Fibroblast of the aortic adventitia (primary cell): ENCODE measurements around the gene CPT1B. TPM values are rescaled to one million over a fixed set of nuclear protein-coding genes. Genes with fewer than 3 reads are reported as not detected.

Experiments used
- DNase-seq: peaks from one replicate; pipeline ENCODE4 v3.0.0-alpha.2; 2010; ENCODE audit warnings: low read depth
- H3K4me3 ChIP-seq: 2 replicates; pipeline ENCODE4 v1.5.1; 2011; ENCODE audit warnings: low read depth, mild to moderate bottlenecking, control low read depth, low read length, moderate library complexity
- CTCF ChIP-seq: IDR thresholded peaks from 2 replicates; pipeline ENCODE4 v1.5.1; 2011; ENCODE audit warnings: mild to moderate bottlenecking, low read length, control low read depth, inconsistent platforms; ENCODE audit not compliant: insufficient read depth
- total RNA-seq: library from RNA; depleted of rRNA; stranded (reverse); fragments of >200 nt; gene quantifications from 2 replicates; pipeline ENCODE4 v1.2.3, GENCODE V29; 2012; ENCODE audit warnings: low replicate concordance

CPT1B gene
- total RNA-seq, 1 donor, result 1.1 TPM

- no peak for DNase-seq
- no peak for TF ChIP-seq CTCF
- no peak overlapping the region for H3K4me3 ChIP-seq
Observed at GRCh38 chr22:50575426-50575941, 2.7 kb downstream of the CPT1B start.

GRCh38 chr22:50574383-50574755, 3.9 kb downstream of the CPT1B start:
- no peak for TF ChIP-seq CTCF
- DNase-seq, result no peak
- no peak overlapping the region for H3K4me3 ChIP-seq

- DNase-seq, result no peak
- no peak overlapping the region for H3K4me3 ChIP-seq
- TF ChIP-seq CTCF, result no peak
Observed at GRCh38 chr22:50573491-50574382, 4.5 kb downstream of the CPT1B start.

- no peak overlapping the region for H3K4me3 ChIP-seq
- no peak for TF ChIP-seq CTCF
- DNase-seq, result no peak
Observed at GRCh38 chr22:50572965-50573364, 5.3 kb downstream of the CPT1B start.

- H3K4me3 ChIP-seq, result no peak overlapping the region
- no peak for DNase-seq
- TF ChIP-seq CTCF, result no peak
Observed at GRCh38 chr22:50571264-50572175, 6.7 kb downstream of the CPT1B start.

- TF ChIP-seq CTCF, result no peak
- DNase-seq, result no peak
- no peak overlapping the region for H3K4me3 ChIP-seq
Observed at GRCh38 chr22:50570861-50571260, 7.4 kb downstream of the CPT1B start.
